CD4-positive, alpha-beta T cell treated with Interleukin-2 at 100 ng/mL for 4 hours (primary cell): ENCODE results near the gene TBXAS1.

Experiments
- DNase-seq: peaks from one replicate; pipeline ENCODE4 v3.0.0-alpha.2; 2020; ENCODE audit warnings: low spot score

Gene TBXAS1

GRCh38 chr7:139982927-139983920 lies 154.2 kb downstream of the TBXAS1 start:
- DNase-seq = no peak

GRCh38 chr7:139984642-139985539 lies 155.8 kb downstream of the TBXAS1 start:
- DNase-seq = no peak

GRCh38 chr7:139985811-139986210 lies 156.7 kb downstream of the TBXAS1 start:
- DNase-seq = no peak

- no peak for DNase-seq
Measured at GRCh38 chr7:139987691-139988516, 158.8 kb downstream of the TBXAS1 start.

GRCh38 chr7:139989366-139990141 lies 160.5 kb downstream of the TBXAS1 start:
- no peak for DNase-seq

- no peak for DNase-seq
Measured at GRCh38 chr7:139990142-139990535, 161.1 kb downstream of the TBXAS1 start.

GRCh38 chr7:139990571-139991268 lies 161.7 kb downstream of the TBXAS1 start:
- DNase-seq = no peak

- DNase-seq = no peak
Measured at GRCh38 chr7:139991269-139991666, 162.2 kb downstream of the TBXAS1 start.

GRCh38 chr7:139991911-139992310 lies 162.8 kb downstream of the TBXAS1 start:
- DNase-seq = no peak

- DNase-seq = no peak
Measured at GRCh38 chr7:139992353-139993044, 163.4 kb downstream of the TBXAS1 start.

- no peak for DNase-seq
Measured at GRCh38 chr7:139993169-139993568, 164.1 kb downstream of the TBXAS1 start.

- no peak for DNase-seq
Measured at GRCh38 chr7:139993592-139993991, 164.5 kb downstream of the TBXAS1 start.

GRCh38 chr7:139994356-139994755 lies 165.3 kb downstream of the TBXAS1 start:
- DNase-seq = no peak

- no peak for DNase-seq
Measured at GRCh38 chr7:139995017-139995915, 166.2 kb downstream of the TBXAS1 start.

- DNase-seq = no peak
Measured at GRCh38 chr7:139998572-139998971, 169.5 kb downstream of the TBXAS1 start.

- no peak for DNase-seq
Measured at GRCh38 chr7:139999516-139999915, 170.5 kb downstream of the TBXAS1 start.

- no peak for DNase-seq
Measured at GRCh38 chr7:140000666-140001268, 171.7 kb downstream of the TBXAS1 start.

- peak; percentile 40 for DNase-seq
Measured at GRCh38 chr7:140003913-140004382, 174.9 kb downstream of the TBXAS1 start.
